Gastroesophageal sphincter (tissue), 3 donors: ENCODE results near the gene BANF2.

Experiments used
- CTCF ChIP-seq, 4 experiments: fragments of 200-600 bp in 2 of 4; fragments of 450-650 bp in 2 of 4; sonication (generic) in 1 of 4; IDR thresholded peaks; one replicate each; pipeline ENCODE4 v1.5.1; 2017 to 2019; ENCODE audit warnings: antibody characterized with exemption in 4 of 4, mild to moderate bottlenecking in 2 of 4, moderate library complexity in 2 of 4
- EP300 ChIP-seq: sonication (generic); formaldehyde crosslinking; IDR thresholded peaks from one replicate; pipeline ENCODE4 v1.6.1; 2017; ENCODE audit warnings: antibody characterized with exemption, mild to moderate bottlenecking
- POLR2A ChIP-seq, 2 donors: fragments of 450-650 bp; IDR thresholded peaks; one replicate each; pipeline ENCODE4 v1.6.1; 2017; ENCODE audit warnings: antibody characterized with exemption in 2 of 2, mild to moderate bottlenecking in 2 of 2, moderate library complexity in 1 of 2
- POLR2AphosphoS5 ChIP-seq: sonication (generic); formaldehyde crosslinking; IDR thresholded peaks from one replicate; pipeline ENCODE4 v1.6.1; 2017; ENCODE audit warnings: antibody characterized with exemption

GRCh38 chr20:17661121-17661744, 38.5 kb upstream of the BANF2 start:
- no peak for TF ChIP-seq POLR2AphosphoS5
- TF ChIP-seq CTCF (IDR thresholded peaks at IDR 0.05), result no peak
- no peak for TF ChIP-seq POLR2A (IDR thresholded peaks at IDR 0.05)
- TF ChIP-seq EP300, result no peak
